Mesenchymal stem cell (in vitro differentiated cells and primary cell): ENCODE results near the gene UVSSA.

Experiments
- DNase-seq: peaks from one replicate; pipeline ENCODE4 v3.0.0-alpha.2; 2013
- H2AFZ ChIP-seq: one replicate; pipeline ENCODE4 v1.6.1; 2013; ENCODE audit warnings: low read depth, mild to moderate bottlenecking, control low read depth, inconsistent platforms, low read length, moderate library complexity
- H2AK5ac ChIP-seq: 2 replicates; pipeline ENCODE4 v1.6.1; 2013; ENCODE audit warnings: low read length, moderate library complexity, mild to moderate bottlenecking, inconsistent platforms; ENCODE audit not compliant: severe bottlenecking
- H2BK120ac ChIP-seq: one replicate; pipeline ENCODE4 v1.6.1; 2013; ENCODE audit warnings: low read depth, mild to moderate bottlenecking, inconsistent platforms, low read length, moderate library complexity
- H2BK12ac ChIP-seq, 2 experiments: one replicate each; pipeline ENCODE4 v1.6.1; 2013; ENCODE audit warnings: inconsistent platforms in 2 of 2, low read length in 2 of 2, mild to moderate bottlenecking in 2 of 2, moderate library complexity in 2 of 2, control low read depth in 1 of 2
- H2BK15ac ChIP-seq: one replicate; pipeline ENCODE4 v1.6.1; 2013; ENCODE audit warnings: mild to moderate bottlenecking, low read depth, inconsistent platforms; ENCODE audit not compliant: poor library complexity, severe bottlenecking
- H2BK5ac ChIP-seq: 2 replicates; pipeline ENCODE4 v1.6.1; 2013; ENCODE audit warnings: low read depth, mild to moderate bottlenecking, low read length, control low read depth, inconsistent platforms; ENCODE audit not compliant: poor library complexity, severe bottlenecking
- H3K14ac ChIP-seq, 2 experiments: one replicate each; pipeline ENCODE4 v1.6.1; 2013; ENCODE audit warnings: inconsistent platforms in 2 of 2, low read length in 2 of 2, control low read depth in 1 of 2, mild to moderate bottlenecking in 1 of 2, moderate library complexity in 1 of 2
- H3K18ac ChIP-seq, 2 experiments: one replicate each; pipeline ENCODE4 v1.6.1; 2013; ENCODE audit warnings: inconsistent platforms in 2 of 2, low read length in 2 of 2, control low read depth in 1 of 2, low read depth in 1 of 2, mild to moderate bottlenecking in 1 of 2
- H3K23ac ChIP-seq, 2 experiments: one replicate each; pipeline ENCODE4 v1.6.1; 2013; ENCODE audit warnings: inconsistent platforms in 2 of 2, low read length in 2 of 2, mild to moderate bottlenecking in 2 of 2, moderate library complexity in 2 of 2, control low read depth in 1 of 2
- H3K27ac ChIP-seq: 2 replicates; pipeline ENCODE4 v1.5.1; 2013; ENCODE audit warnings: mild to moderate bottlenecking, moderate library complexity, low read length, control low read depth, inconsistent platforms; ENCODE audit not compliant: poor library complexity, severe bottlenecking
- H3K27me3 ChIP-seq, 2 experiments: 2 replicates each; pipeline versions ENCODE4 v1.6.1 to v1.7.0; 2013; ENCODE audit warnings: low read length in 2 of 2, mild to moderate bottlenecking in 2 of 2, moderate library complexity in 2 of 2, control low read depth in 1 of 2, inconsistent platforms in 1 of 2; ENCODE audit not compliant: control insufficient read depth in 1 of 2, insufficient read depth in 1 of 2
- H3K36me3 ChIP-seq, 2 experiments: 2 replicates each; pipeline versions ENCODE4 v1.6.1 to v1.7.0; 2013; ENCODE audit warnings: low read length in 2 of 2, control low read depth in 1 of 2, inconsistent platforms in 1 of 2, low read depth in 1 of 2, mild to moderate bottlenecking in 1 of 2; ENCODE audit not compliant: insufficient read depth in 2 of 2, control insufficient read depth in 1 of 2
- H3K4ac ChIP-seq, 2 experiments: one replicate each; pipeline ENCODE4 v1.6.1; 2013; ENCODE audit warnings: inconsistent platforms in 2 of 2, low read length in 2 of 2, mild to moderate bottlenecking in 2 of 2, moderate library complexity in 2 of 2, control low read depth in 1 of 2, low read depth in 1 of 2
- H3K4me1 ChIP-seq: 2 replicates; pipeline ENCODE4 v1.6.1; 2013; ENCODE audit warnings: low read depth, low read length, control low read depth; ENCODE audit not compliant: control insufficient read depth, insufficient read depth
- H3K4me2 ChIP-seq: 2 replicates; pipeline ENCODE4 v1.6.1; 2013; ENCODE audit warnings: low read length, mild to moderate bottlenecking, inconsistent platforms; ENCODE audit not compliant: poor library complexity, severe bottlenecking
- H3K4me3 ChIP-seq, 2 experiments: 2 replicates each; pipeline versions ENCODE4 v1.5.1 to v1.7.0; 2013; ENCODE audit warnings: low read length in 2 of 2, mild to moderate bottlenecking in 2 of 2, control low read depth in 1 of 2, low read depth in 1 of 2; ENCODE audit not compliant: insufficient read depth in 1 of 2
- H3K79me1 ChIP-seq: replicated peaks from 2 replicates; pipeline ENCODE4 v1.6.1; 2013; ENCODE audit warnings: mild to moderate bottlenecking, control low read depth, low read length, inconsistent platforms; ENCODE audit not compliant: poor library complexity, severe bottlenecking
- H3K9ac ChIP-seq: 2 replicates; pipeline ENCODE4 v1.7.0; 2013; ENCODE audit warnings: mild to moderate bottlenecking, low read length, moderate library complexity
- H3K9me3 ChIP-seq: 2 replicates; pipeline ENCODE4 v1.7.0; 2013; ENCODE audit warnings: mild to moderate bottlenecking, low read length; ENCODE audit not compliant: control insufficient read depth
- H4K8ac ChIP-seq: one replicate; pipeline ENCODE4 v1.6.1; 2013; ENCODE audit warnings: inconsistent platforms, mild to moderate bottlenecking, low read length, moderate library complexity
- H4K91ac ChIP-seq: one replicate; pipeline ENCODE4 v1.6.1; 2013; ENCODE audit warnings: mild to moderate bottlenecking, low read length, inconsistent platforms
- WGBS: methylation state at CpG from one replicate; pipeline ENCODE4 v1.1.7; 2013; ENCODE audit warnings: mixed read lengths; 5-methylcytosine and 5-hydroxymethylcytosine counted together

The UVSSA gene

DNA sequence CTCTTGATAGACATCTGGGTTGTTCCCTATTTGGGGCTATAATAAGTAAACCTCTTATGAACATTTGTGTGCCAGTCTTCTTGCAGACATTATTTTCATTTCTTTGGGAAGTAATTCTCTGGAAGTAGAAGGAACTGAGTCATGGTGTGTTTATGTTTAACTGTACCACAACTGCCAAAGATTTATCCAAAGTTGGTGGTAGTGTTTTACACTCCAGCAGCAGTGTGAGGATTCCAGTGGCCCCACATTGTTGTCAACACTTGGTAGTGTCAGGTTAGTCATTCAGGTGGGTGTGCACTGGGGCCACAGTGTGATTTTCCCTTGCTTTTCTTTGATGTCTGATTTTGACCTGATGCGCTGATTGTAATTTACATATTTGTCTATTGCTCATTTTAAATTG lies 5.0 kb upstream of the UVSSA start:
- Histone ChIP-seq H3K79me1 (peaks cover 47% of the 10 kb centered on the region), H3K4ac (no peak overlapping the region), H3K18ac (no peak overlapping the region), H3K27ac (no peak overlapping the region), H2BK12ac (no peak overlapping the region), H3K27me3 (no peaks in the 10 kb centered on the region), H3K4me2 (no peak overlapping the region), H2AFZ (no peak overlapping the region), H3K9ac (no peak overlapping the region), H4K8ac (no peak overlapping the region), H3K23ac (no peak overlapping the region), H3K4me3 (no peak overlapping the region), H2BK5ac (no peak overlapping the region), H2AK5ac (no peak overlapping the region), H4K91ac (no peak overlapping the region), H3K4me1 (peaks cover 22% of the 10 kb centered on the region), H3K9me3 (no peaks in the 10 kb centered on the region), H2BK15ac (no peak overlapping the region), H2BK120ac (no peak overlapping the region), H3K36me3 (peaks cover 47 to 52% of the 10 kb centered on the region in 2 experiments), H3K14ac (no peak overlapping the region)
- no CpG with 5 or more reads among the region's 1 CpG for WGBS
- DNase-seq, result peak; percentile 33

DNA sequence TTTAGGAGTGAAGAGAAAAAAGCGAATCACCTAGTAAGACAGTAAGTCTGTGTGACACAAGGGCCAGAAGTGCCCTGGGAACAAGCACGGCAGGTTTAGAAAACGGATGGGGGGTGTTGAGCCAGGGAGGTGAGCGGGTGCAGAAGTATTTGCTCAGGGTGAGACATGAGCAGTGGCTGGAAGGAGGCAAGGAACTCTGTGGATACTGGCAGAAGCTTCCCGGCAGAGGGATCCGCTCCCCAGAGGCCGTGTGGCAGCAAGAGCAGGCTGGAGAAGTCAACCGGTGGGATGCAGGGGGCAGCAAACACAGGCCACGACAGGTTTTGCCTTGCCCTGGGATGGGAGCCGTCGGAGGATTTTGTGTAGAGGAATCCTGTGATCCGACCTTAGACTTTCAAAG lies 2.3 kb upstream of the UVSSA start:
- H2AFZ ChIP-seq, result no peak overlapping the region
- no peak overlapping the region for H2AK5ac ChIP-seq
- H2BK15ac ChIP-seq, result no peak overlapping the region
- H2BK5ac ChIP-seq, result no peak overlapping the region
- no peak for DNase-seq
- H3K23ac ChIP-seq, result peak overlapping the region in 1 of 2 experiments; percentile 86
- no peak overlapping the region for H2BK12ac ChIP-seq
- peaks cover 28 to 31% of the 10 kb centered on the region in 2 experiments for H3K36me3 ChIP-seq
- 81% methylated on average over 12 of the region's 12 CpGs for WGBS
- no peak overlapping the region for H2BK120ac ChIP-seq
- peak overlapping the region in 1 of 2 experiments; percentile 13 for H3K4ac ChIP-seq
- H3K4me1 ChIP-seq, result peaks cover 24% of the 10 kb centered on the region
- H3K4me2 ChIP-seq, result no peak overlapping the region
- H3K4me3 ChIP-seq, result no peak overlapping the region
- H3K27me3 ChIP-seq, result no peaks in the 10 kb centered on the region
- H3K14ac ChIP-seq, result no peak overlapping the region
- H3K27ac ChIP-seq, result no peak overlapping the region
- H3K18ac ChIP-seq, result no peak overlapping the region
- H3K9ac ChIP-seq, result peak overlapping the region; percentile 99
- H4K91ac ChIP-seq, result no peak overlapping the region
- no peaks in the 10 kb centered on the region for H3K9me3 ChIP-seq
- H3K79me1 ChIP-seq, result peaks cover 43% of the 10 kb centered on the region
- peak overlapping the region; percentile 7 for H4K8ac ChIP-seq

DNA sequence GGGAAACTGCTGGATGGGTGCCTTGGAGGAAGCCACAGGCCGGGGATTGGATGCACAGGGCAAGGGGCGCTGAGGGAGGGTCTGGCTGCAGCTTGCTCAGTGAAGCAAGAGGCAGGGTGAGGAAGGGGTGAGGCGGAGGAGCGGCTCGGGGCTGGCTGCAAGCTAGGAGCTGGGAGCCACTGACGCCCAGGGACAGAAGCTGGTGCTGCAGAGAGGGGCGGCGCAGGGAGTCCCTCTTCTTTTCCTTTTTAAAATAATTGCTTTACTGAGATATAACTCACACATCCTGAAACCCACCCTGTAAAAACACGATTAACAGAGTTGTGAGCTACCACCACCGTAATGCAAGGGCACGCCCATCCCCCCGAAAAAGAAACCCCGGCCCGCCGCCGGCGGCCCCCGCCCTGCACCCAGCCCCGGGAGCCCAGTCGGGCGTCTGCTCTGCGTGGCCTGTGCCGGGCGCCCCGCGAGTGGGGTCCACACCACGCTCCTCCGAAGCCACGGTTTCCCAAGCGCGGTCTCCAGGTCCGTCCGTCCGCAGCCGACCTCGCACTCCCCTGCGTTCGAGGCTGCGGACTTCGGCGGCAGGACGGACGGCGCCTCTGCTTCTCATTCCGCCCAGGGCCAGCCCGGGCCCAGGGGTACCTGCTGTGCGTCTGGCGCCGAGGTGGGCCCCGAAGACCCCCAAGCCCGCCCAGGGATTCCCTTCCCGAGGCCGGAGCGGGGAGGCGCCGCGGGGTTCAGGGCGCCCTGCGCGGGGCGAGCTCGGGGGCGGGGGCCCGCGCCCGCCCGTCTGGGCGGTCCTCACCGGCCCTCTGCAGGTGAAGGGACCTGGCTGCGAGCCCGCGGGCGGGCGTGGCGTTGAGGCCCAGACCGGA lies 866 bp upstream of the UVSSA start:
- H3K36me3 ChIP-seq, result peaks cover 24 to 26% of the 10 kb centered on the region in 2 experiments
- H3K9me3 ChIP-seq, result no peaks in the 10 kb centered on the region
- no peak overlapping the region for H2AK5ac ChIP-seq
- peak overlapping the region; percentile 80 to 100 for H3K4ac ChIP-seq
- H3K14ac ChIP-seq, result peak overlapping the region in 1 of 2 experiments; percentile 99
- H3K18ac ChIP-seq, result peak overlapping the region; percentile 95 to 98
- H2BK5ac ChIP-seq, result peak overlapping the region; percentile 87
- H4K8ac ChIP-seq, result peak overlapping the region; percentile 99
- peak overlapping the region; percentile 97 for H2BK15ac ChIP-seq
- H2AFZ ChIP-seq, result peak overlapping the region; percentile 86
- peak; percentile 70 for DNase-seq
- H3K9ac ChIP-seq, result peak overlapping the region; percentile 99
- peak overlapping the region; percentile 99 for H4K91ac ChIP-seq
- H2BK12ac ChIP-seq, result peak overlapping the region; percentile 22 to 73
- H3K4me3 ChIP-seq, result peak overlapping the region; percentile 90 to 91
- peaks cover 42% of the 10 kb centered on the region for H3K79me1 ChIP-seq
- H3K27me3 ChIP-seq, result no peaks in the 10 kb centered on the region
- under 1% methylated on average over 69 of the region's 76 CpGs for WGBS
- H3K4me1 ChIP-seq, result peaks cover 29% of the 10 kb centered on the region
- peak overlapping the region in 1 of 2 experiments; percentile 99 for H3K23ac ChIP-seq
- peak overlapping the region; percentile 54 for H3K27ac ChIP-seq
- H3K4me2 ChIP-seq, result peak overlapping the region; percentile 64
- peak overlapping the region; percentile 94 for H2BK120ac ChIP-seq

DNA sequence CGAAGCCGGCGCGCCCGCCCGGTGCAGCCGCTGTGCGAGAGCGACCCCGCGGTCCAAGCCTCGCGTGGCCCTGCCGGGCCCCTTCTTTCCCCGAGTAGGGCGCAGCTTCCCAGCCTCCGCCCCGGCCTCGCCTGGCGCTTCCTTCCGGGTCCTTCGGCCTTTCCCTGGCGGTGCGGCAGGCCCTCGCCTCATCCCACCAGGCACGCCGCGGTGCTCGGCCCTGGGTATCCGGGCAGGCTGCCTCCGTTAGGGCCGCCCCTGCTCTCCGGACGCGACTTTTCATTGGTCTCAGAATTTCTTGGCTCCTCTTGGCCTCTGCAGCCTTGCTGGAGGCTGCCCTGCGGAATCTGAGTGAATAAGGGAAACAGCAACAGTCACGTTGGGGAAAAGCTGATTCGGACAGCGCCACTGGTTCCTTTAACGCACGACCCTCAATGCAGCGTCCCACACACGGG lies 429 bp downstream of the UVSSA start:
- Histone ChIP-seq H3K9ac (peak overlapping the region; percentile 99), H4K91ac (peak overlapping the region; percentile 29), H3K27me3 (no peaks in the 10 kb centered on the region), H3K27ac (peak overlapping the region; percentile 91), H2BK12ac (no peak overlapping the region), H3K4me1 (peaks cover 32% of the 10 kb centered on the region), H2AK5ac (peak overlapping the region; percentile 22), H2AFZ (peak overlapping the region; percentile 62), H3K4me3 (peak overlapping the region; percentile 78 to 88), H3K36me3 (peaks cover 24 to 26% of the 10 kb centered on the region in 2 experiments), H2BK15ac (no peak overlapping the region), H2BK120ac (peak overlapping the region; percentile 97), H3K4ac (peak overlapping the region; percentile 79 to 95), H3K14ac (peak overlapping the region in 1 of 2 experiments; percentile 92), H3K18ac (peak overlapping the region; percentile 74 to 94), H3K4me2 (peak overlapping the region; percentile 46), H3K23ac (peak overlapping the region in 1 of 2 experiments; percentile 85), H2BK5ac (peak overlapping the region; percentile 91), H3K9me3 (no peaks in the 10 kb centered on the region), H3K79me1 (peaks cover 40% of the 10 kb centered on the region), H4K8ac (peak overlapping the region; percentile 81)
- under 1% methylated on average over 43 of the region's 43 CpGs for WGBS
- peak; percentile 89 for DNase-seq
